AG04449 (cell line): ENCODE results near the gene NDOR1.

Source experiments
- CTCF ChIA-PET: fragments of 350-600 bp; formaldehyde crosslinking; extraction: SDS; loops from one replicate; lab custom pipeline; 2021; ENCODE audit warnings: antibody characterized with exemption; lab: Yijun Ruan, JAX
- POLR2A ChIA-PET: fragments of 400-600, 350-600 bp; formaldehyde crosslinking; extraction: SDS; loops from one replicate; lab custom pipeline; 2020; ENCODE audit warnings: antibody characterized with exemption, inconsistent platforms; lab: Yijun Ruan, JAX
- DNase-seq: peaks from one replicate; pipeline ENCODE4 v3.0.0-alpha.2; 2010; ENCODE audit warnings: low read depth, low spot score
- H3K4me3 ChIP-seq: 2 replicates; pipeline ENCODE4 v1.5.1; 2011; ENCODE audit warnings: low read depth, mild to moderate bottlenecking, control low read depth, low read length
- TF ChIP-seq, protein P1 (sequence below): IDR thresholded peaks from one replicate; pipeline ENCODE4 v1.5.1; 2011; ENCODE audit warnings: mild to moderate bottlenecking, moderate library complexity, low read length, control low read depth, inconsistent platforms; ENCODE audit not compliant: insufficient read depth; ENCODE audit errors: missing control alignments

The NDOR1 gene

DNA sequence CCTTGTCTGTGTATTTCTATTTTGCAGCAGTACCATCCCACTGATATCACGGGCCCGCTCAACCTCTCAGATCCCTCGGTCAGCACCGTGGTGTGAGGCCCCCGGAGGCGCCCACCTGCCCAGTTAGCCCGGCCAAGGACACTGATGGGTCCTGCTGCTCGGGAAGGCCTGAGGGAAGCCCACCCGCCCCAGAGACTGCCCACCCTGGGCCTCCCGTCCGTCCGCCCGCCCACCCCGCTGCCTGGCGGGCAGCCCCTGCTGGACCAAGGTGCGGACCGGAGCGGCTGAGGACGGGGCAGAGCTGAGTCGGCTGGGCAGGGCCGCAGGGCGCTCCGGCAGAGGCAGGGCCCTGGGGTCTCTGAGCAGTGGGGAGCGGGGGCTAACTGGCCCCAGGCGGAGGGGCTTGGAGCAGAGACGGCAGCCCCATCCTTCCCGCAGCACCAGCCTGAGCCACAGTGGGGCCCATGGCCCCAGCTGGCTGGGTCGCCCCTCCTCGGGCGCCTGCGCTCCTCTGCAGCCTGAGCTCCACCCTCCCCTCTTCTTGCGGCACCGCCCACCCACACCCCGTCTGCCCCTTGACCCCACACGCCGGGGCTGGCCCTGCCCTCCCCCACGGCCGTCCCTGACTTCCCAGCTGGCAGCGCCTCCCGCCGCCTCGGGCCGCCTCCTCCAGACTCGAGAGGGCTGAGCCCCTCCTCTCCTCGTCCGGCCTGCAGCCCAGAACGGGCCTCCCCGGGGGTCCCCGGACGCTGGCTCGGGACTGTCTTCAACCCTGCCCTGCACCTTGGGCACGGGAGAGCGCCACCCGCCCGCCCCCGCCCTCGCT, 37.5 kb upstream of the NDOR1 start:
- DNase-seq: no peak
- TF ChIP-seq, protein P1, sequence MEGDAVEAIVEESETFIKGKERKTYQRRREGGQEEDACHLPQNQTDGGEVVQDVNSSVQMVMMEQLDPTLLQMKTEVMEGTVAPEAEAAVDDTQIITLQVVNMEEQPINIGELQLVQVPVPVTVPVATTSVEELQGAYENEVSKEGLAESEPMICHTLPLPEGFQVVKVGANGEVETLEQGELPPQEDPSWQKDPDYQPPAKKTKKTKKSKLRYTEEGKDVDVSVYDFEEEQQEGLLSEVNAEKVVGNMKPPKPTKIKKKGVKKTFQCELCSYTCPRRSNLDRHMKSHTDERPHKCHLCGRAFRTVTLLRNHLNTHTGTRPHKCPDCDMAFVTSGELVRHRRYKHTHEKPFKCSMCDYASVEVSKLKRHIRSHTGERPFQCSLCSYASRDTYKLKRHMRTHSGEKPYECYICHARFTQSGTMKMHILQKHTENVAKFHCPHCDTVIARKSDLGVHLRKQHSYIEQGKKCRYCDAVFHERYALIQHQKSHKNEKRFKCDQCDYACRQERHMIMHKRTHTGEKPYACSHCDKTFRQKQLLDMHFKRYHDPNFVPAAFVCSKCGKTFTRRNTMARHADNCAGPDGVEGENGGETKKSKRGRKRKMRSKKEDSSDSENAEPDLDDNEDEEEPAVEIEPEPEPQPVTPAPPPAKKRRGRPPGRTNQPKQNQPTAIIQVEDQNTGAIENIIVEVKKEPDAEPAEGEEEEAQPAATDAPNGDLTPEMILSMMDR: no peak
- no peak overlapping the region for H3K4me3 ChIP-seq
- CTCF ChIA-PET: no interaction called here
- POLR2A ChIA-PET: no interaction called here

DNA sequence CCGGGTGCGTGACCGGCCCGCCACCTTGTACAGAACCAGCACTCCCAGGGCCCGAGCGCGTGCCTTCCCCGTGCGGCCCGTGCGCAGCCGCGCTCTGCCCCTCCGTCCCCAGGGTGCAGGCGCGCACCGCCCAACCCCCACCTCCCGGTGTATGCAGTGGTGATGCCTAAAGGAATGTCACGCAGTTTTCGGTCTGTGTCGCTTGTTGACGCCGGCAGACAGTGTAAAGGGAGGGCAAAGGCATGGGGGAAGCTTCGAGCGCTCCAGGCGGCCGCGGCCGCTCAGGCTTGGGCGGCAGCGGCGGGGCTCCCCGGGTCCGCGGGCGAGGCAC, 37.0 kb upstream of the NDOR1 start:
- ChIA-PET POLR2A (no interaction called here), CTCF (no interaction called here)
- TF ChIP-seq, protein P1: no peak
- no peak for DNase-seq
- H3K4me3 ChIP-seq: no peak overlapping the region

DNA sequence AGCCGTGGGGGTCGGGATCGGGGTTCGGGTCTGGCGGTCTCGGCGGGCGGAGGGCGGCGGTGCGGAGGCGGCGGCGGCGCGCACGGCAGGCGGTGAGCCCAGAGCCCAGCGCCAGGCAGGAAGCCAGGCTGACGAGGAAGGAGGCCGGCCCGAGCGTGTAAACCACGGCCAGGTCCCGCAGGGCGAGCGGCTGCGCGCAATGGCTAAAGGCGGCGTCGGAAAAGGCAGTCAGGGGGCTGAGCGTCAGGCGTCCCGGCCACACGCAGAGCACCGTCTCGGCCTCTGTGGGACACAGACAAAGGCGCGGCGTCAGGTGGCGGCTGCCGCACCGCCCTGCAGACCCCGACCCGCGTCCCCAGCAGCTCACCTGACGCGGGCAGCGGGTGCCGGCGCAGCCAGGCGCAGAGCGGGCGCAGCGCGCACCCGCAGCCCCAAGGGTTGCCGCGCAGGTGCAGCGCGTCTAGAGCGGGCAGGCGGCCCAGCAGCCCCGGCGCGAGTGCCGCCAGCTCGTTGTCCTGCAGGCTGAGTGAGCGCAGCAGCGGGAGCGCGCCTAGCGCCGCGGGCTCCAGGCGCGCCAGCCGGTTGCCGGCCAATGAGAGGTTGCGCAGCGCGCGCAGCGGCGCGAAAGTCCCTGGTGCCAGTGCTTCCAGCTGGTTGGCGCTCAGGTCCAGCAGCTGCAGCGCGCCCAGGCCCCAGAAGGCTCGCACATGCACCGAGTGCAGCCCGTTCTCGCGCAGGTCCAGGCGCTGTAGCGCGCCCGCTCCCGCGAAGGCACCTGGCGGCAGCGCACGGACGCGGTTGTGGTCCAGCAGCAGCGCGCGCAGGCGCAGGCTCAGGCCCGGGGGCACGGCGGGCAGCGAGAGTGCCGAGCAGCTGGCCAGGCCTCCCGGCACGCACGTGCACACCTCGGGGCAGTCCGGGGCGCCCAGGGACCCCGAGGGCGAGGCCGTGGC, 36.3 kb upstream of the NDOR1 start:
- ChIA-PET POLR2A (no interaction called here), CTCF (interaction anchor here (1.6 to 1.8 kb wide), 2 partner anchors 9 to 67 kb away, joined by 4 to 7 read pairs; no protein-coding TSS in a partner anchor)
- H3K4me3 ChIP-seq: no peak overlapping the region; the same call in 1 of the 2 replicates
- TF ChIP-seq, protein P1: no peak
- no peak for DNase-seq

DNA sequence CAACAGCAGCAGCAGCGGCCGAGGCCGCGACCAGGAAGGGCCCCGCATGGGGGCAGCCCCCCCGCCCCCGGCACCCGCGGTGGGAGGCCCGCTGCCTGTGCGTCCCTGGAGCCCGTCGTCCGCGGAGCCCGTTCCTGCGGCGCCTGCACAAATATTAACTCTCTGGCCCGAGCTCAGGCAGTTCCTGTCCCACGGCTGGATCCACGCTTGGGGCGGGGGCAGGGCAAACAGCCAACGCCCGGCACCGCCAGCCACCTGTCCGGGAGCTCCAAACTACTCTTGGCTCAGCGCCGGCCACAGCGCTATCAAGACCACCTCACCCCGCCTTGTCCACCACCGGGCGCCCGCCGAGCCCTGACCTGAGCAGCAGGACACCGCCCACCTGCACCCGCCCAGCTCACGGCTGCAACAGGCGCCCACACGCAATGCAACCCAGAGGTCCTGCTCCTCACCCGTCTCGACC, 35.6 kb upstream of the NDOR1 start, which contains the start of gene LRRC26:
LRRC26 (minus strand) TSS at position 156 of the 463 bp plus-strand sequence; CDS start at position 48, 108 bp downstream.
- TF ChIP-seq, protein P1: no peak
- POLR2A ChIA-PET: interaction anchor here (1.2 kb wide), 1 partner anchor 71 kb away, joined by 4 read pairs; the partner anchor contains the start of gene TUBB4B
- H3K4me3 ChIP-seq: no peak within 1 kb of the TSS; the same call in 1 of the 2 replicates
- DNase-seq: no peak
- CTCF ChIA-PET: interaction anchor here (1.6 to 1.8 kb wide), 2 partner anchors 9 to 67 kb away, joined by 4 to 7 read pairs; no protein-coding TSS in a partner anchor

DNA sequence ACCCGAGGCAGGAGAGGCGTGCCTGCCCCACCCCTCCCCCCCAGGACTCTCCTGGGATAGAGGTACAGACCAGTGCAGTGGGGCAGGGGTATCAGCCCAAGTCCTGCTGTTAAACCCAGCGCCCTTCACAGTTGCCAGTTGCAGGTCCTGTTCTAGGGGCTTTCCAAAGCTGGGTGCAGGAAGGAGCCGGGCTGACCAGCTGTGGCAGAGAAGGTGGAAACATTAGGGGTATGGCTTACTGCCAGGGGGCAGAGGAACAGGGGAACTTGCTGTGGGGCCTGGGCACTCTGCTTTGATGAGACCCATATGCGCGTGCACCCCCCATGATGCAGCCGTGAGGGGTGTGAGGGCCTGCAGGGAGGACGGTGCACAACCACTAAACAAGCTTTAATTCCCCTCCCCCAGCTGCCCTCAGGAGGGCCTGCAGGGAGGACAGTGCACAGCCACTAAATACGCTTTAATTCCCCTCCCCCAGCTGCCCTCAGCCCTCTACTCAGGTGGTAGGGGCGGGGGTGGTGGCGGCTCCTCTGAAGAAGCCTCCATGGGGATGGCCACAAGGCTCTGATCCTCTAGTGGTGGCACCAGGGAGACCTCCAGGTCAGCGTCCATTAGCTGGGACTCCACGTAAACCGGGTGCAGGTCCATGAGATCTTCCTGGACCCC, 34.9 kb upstream of the NDOR1 start:
- no peak overlapping the region for H3K4me3 ChIP-seq
- POLR2A ChIA-PET: interaction anchor here (0.6 to 1.2 kb wide), 3 partner anchors 41 to 70 kb away, joined by 3 to 4 read pairs (median 3); partner anchors contain the start of gene TUBB4B
- TF ChIP-seq, protein P1: no peak
- CTCF ChIA-PET: interaction anchor here (0.7 to 1.8 kb wide), 3 partner anchors 8 to 66 kb away, joined by 3 to 7 read pairs (median 4); no protein-coding TSS in a partner anchor
- DNase-seq: no peak
